K562 (cell line): ENCODE data around the gene NACA2. TPM values are rescaled to one million over a fixed set of nuclear protein-coding genes. Genes with fewer than 3 reads are reported as not detected.

Experiments
- ATAC-seq: fragments of 200-7000 bp; cut with Tn5 transposase; 3 replicates; pipeline ENCODE4 v1.9.1; 2020; ENCODE audit warnings: moderate library complexity
- BruUV-seq: library from RNA; stranded (reverse); fragments of 400-500 nt; replicated peaks from 2 replicates; lab custom pipeline; 2021; lab: Mats Ljungman, UMichigan
- CTCF ChIA-PET: fragments of 300-600 bp; formaldehyde crosslinking; extraction: SDS; loops from one replicate; lab custom pipeline; 2021; ENCODE audit warnings: low intra/inter-chr PET ratio; lab: Yijun Ruan, JAX
- POLR2A ChIA-PET: fragments of 300-600, 350-650 bp; sonication (Branson Sonifier 250); formaldehyde crosslinking; extraction: SDS; loops from one replicate; lab custom pipeline; 2021; ENCODE audit warnings: antibody characterized with exemption, inconsistent platforms; lab: Yijun Ruan, JAX
- DNase-seq, 4 experiments: peaks; one replicate each; pipeline versions ENCODE4 v3.0.0 to v3.0.0-alpha.2; 2011 to 2018; ENCODE audit warnings: low spot score in 3 of 4, mixed read lengths in 3 of 4; ENCODE audit errors: extremely low read depth in 1 of 4
- FAIRE-seq: peaks from 2 replicates; lab custom pipeline; 2011; peaks lifted over from hg19 to GRCh38; lab: Jason Lieb, UNC
- H2AFZ ChIP-seq: 2 replicates; pipeline ENCODE4 v1.6.0; 2011; ENCODE audit warnings: low read depth, low read length, control low read depth, inconsistent platforms
- H3K27ac ChIP-seq: fragments of 200-600 bp; 3 replicates; pipeline ENCODE4 v1.8.0; 2011; ENCODE audit warnings: low read depth, mild to moderate bottlenecking, control low read depth, inconsistent platforms, low read length, moderate library complexity, mixed read lengths; ENCODE audit errors: extremely low read depth
- H3K27me3 ChIP-seq, 2 experiments: fragments of 300-600 bp in 1 of 2; 2 replicates in 1 of 2; 3 replicates in 1 of 2; pipeline versions ENCODE4 v1.6.0 to v1.8.0; 2011; ENCODE audit warnings: inconsistent platforms in 2 of 2, low read length in 2 of 2, mild to moderate bottlenecking in 1 of 2, mixed read lengths in 1 of 2, moderate library complexity in 1 of 2; ENCODE audit not compliant: control insufficient read depth in 2 of 2, insufficient read depth in 2 of 2
- H3K36me3 ChIP-seq: fragments of 300-600 bp; 3 replicates; pipeline ENCODE4 v1.8.0; 2011; ENCODE audit warnings: mild to moderate bottlenecking, low read length, inconsistent platforms; ENCODE audit not compliant: control insufficient read depth, insufficient read depth
- H3K4me1 ChIP-seq, 2 experiments: fragments of 200-600 bp in 1 of 2; replicated peaks in 1 of 2; 2 replicates in 1 of 2; 3 replicates in 1 of 2; pipeline versions ENCODE4 v1.5.1 to v1.8.0; 2011; ENCODE audit warnings: inconsistent platforms in 2 of 2, low read length in 2 of 2, mild to moderate bottlenecking in 1 of 2, mixed read lengths in 1 of 2, moderate library complexity in 1 of 2; ENCODE audit not compliant: control insufficient read depth in 2 of 2, insufficient read depth in 2 of 2
- H3K4me2 ChIP-seq: 2 replicates; pipeline ENCODE4 v1.6.1; 2011; ENCODE audit warnings: low read length, control low read depth, inconsistent platforms, mixed read lengths; ENCODE audit not compliant: insufficient read depth
- H3K4me3 ChIP-seq: fragments of 200-600 bp; sonication (generic), shearing (Covaris generic); 2 replicates; pipeline ENCODE4 v1.5.1; 2016; ENCODE audit warnings: control low read depth, inconsistent platforms
- H3K79me2 ChIP-seq: fragments of 200-600 bp; 3 replicates; pipeline ENCODE4 v1.8.0; 2011; ENCODE audit warnings: low read length, inconsistent platforms; ENCODE audit not compliant: control insufficient read depth, insufficient read depth
- H3K9ac ChIP-seq, 2 experiments: 2 replicates each; pipeline versions ENCODE4 v1.6.0 to v1.6.1; 2011; ENCODE audit warnings: low read depth in 2 of 2, low read length in 2 of 2, control low read depth in 1 of 2, inconsistent platforms in 1 of 2, mild to moderate bottlenecking in 1 of 2, mixed read lengths in 1 of 2; ENCODE audit not compliant: insufficient read depth in 1 of 2
- H3K9me1 ChIP-seq: one replicate; pipeline ENCODE4 v1.6.0; 2011; ENCODE audit warnings: inconsistent platforms, mild to moderate bottlenecking, low read length, moderate library complexity; ENCODE audit not compliant: control insufficient read depth, insufficient read depth
- H3K9me3 ChIP-seq: replicated peaks from 2 replicates; pipeline ENCODE4 v1.5.1; 2011; ENCODE audit warnings: low read depth, low read length, inconsistent platforms; ENCODE audit not compliant: control insufficient read depth, insufficient read depth
- H4K20me1 ChIP-seq: replicated peaks from 2 replicates; pipeline ENCODE4 v1.6.1; 2011; ENCODE audit warnings: low read length, inconsistent platforms, mixed read lengths; ENCODE audit not compliant: control insufficient read depth, insufficient read depth
- ARID2 ChIP-seq: fragments of 450-650 bp; IDR thresholded peaks from 2 replicates; pipeline ENCODE4 v1.6.1; 2017; ENCODE audit warnings: antibody characterized with exemption, mild to moderate bottlenecking
- ATF6 ChIP-seq: sonication (generic); formaldehyde crosslinking; IDR thresholded peaks from 2 replicates; pipeline ENCODE4 v1.4.0; 2020; ENCODE audit warnings: mild to moderate bottlenecking, missing genetic modification reagents
- RFX5 ChIP-seq: IDR thresholded peaks from 2 replicates; pipeline ENCODE4 v1.6.1; 2011; ENCODE audit warnings: low read depth, mild to moderate bottlenecking, improper control_type of control experiment, low read length
- TFE3 ChIP-seq: fragments of 450-650 bp; formaldehyde crosslinking; IDR thresholded peaks from 2 replicates; pipeline ENCODE4 v1.4.0; 2020; ENCODE audit warnings: mild to moderate bottlenecking, mixed read lengths
- ZBTB11 ChIP-seq, 3 experiments: fragments of 200-800 bp in 1 of 3; fragments of 250-450 bp in 1 of 3; fragments of 450-650 bp in 1 of 3; sonication (Bioruptor Pico) in 1 of 3; sonication (Bioruptor generic) in 1 of 3; formaldehyde crosslinking in 1 of 3; IDR thresholded peaks; 2 replicates each; pipeline versions ENCODE4 v1.6.1 to v1.8.0; 2016 to 2022; ENCODE audit warnings: mild to moderate bottlenecking in 2 of 3, missing genetic modification characterization in 2 of 3, missing compliant biosample characterization in 1 of 3, moderate library complexity in 1 of 3
- ZBTB34 ChIP-seq: fragments of 250-450 bp; sonication (Bioruptor Pico); IDR thresholded peaks from 2 replicates; pipeline ENCODE4 v1.8.0; 2021; ENCODE audit warnings: mild to moderate bottlenecking, moderate library complexity
- WGBS: fragments of 100-300 bp; shearing (Covaris generic); methylation state at CpG from one replicate; pipeline ENCODE4 v1.1.6; 2016; ENCODE audit warnings: low coverage, mixed read lengths; ENCODE audit not compliant: insufficient coverage; ENCODE audit errors: missing lambda C conversion rate; 5-methylcytosine and 5-hydroxymethylcytosine counted together
- in situ Hi-C: fragments of 300-500 bp; cut with MboI; formaldehyde crosslinking; loops from 4 replicates; pipeline ENCODE4 v1.15.0; 2018; ENCODE audit warnings: inconsistent platforms, mixed read lengths
- intact Hi-C: fragments of 100-400 bp; cut with micrococcal nuclease; formaldehyde crosslinking; loops from 2 replicates; pipeline ENCODE4 v1.14.2; 2022
- polyA plus RNA-seq, 8 experiments: library from polyadenylated mRNA; depleted of rRNA in 4 of 8; stranded (reverse) in 5 of 8; unstranded in 3 of 8; fragments of >200 nt; fragmentation: Nextera tagmentation in 2 of 8; fragmentation: Illumina TruSeq in 1 of 8; extraction: Ambion mirVana in 2 of 8; extraction: Trizol in 1 of 8; gene quantifications; 2 replicates each; pipeline versions ENCODE4 v1.2.1 to v1.2.3, GENCODE V29; 2011 to 2014; ENCODE audit warnings: inconsistent platforms in 1 of 8, missing spikeins in 1 of 8
- total RNA-seq, 7 experiments: library from RNA; depleted of rRNA in 6 of 7; stranded (reverse); fragments of >200 nt in 6 of 7; fragmentation: Illumina TruSeq in 2 of 7; extraction: Trizol in 2 of 7; gene quantifications; 2 replicates each; pipeline versions ENCODE4 v1.2.1 to v1.2.3, GENCODE V29; 2011 to 2021; ENCODE audit warnings: low replicate concordance in 1 of 7

NACA2 gene
- total and polyA plus RNA-seq, 9 of the 15 experiments (the other 6 are each of a cell fraction or from before 2014, with no cell fraction given) = 0.13 to 0.29 (median 0.23) TPM; not detected in 4

DNA sequence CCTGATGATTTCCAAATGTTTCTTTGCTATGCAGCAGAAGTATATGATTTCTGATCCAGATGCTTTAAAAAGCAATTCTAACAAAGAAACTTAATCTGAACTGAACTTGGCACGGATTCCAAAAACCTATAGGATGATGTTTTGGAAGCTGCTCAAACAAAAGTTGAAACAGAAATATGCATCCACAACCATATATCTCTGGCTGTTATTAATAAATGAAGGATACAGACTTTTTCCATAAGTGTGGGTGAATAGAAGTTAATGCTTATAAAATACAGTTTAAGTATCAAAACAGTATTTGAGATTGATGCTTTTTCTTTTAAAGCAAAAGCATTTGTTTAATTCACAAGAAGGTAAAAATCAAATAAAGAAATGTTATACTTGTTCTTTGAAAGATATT lies 27.9 kb upstream of the NACA2 start:
- H3K79me2 ChIP-seq = no peaks in the 10 kb centered on the region
- intact Hi-C loops (no loop called here), in situ Hi-C loops (no loop called here)
- H3K4me2 ChIP-seq = no peak overlapping the region
- no peaks in the 10 kb centered on the region; a peak in 2 of 5 replicates for H3K4me1 ChIP-seq
- H2AFZ ChIP-seq = no peak overlapping the region
- TF ChIP-seq ARID2 = no peak
- no peak for TF ChIP-seq TFE3 (CRISPR knock-in tag)
- TF ChIP-seq RFX5 = no peak
- TF ChIP-seq ZBTB34 = no peak
- peak in 1 of 3 experiments; percentile 74; a peak in 1 of 6 replicates for TF ChIP-seq ZBTB11 (CRISPR knock-in tag; IDR thresholded peaks at IDR 0.05)
- TF ChIP-seq ATF6 (CRISPR knock-in tag) = no peak
- H3K9me3 ChIP-seq = no peaks in the 10 kb centered on the region; the same call in 1 of the 2 replicates
- DNase-seq (no peak), FAIRE-seq (no peak), ATAC-seq (no peak)
- no peaks in the 10 kb centered on the region for H3K9me1 ChIP-seq
- no peak overlapping the region for H3K27ac ChIP-seq
- BruUV-seq = no TSS peak
- no peaks in the 10 kb centered on the region for H4K20me1 ChIP-seq
- H3K4me3 ChIP-seq = no peak overlapping the region
- no peaks in the 10 kb centered on the region for H3K27me3 ChIP-seq
- POLR2A ChIA-PET = no interaction called here
- 0% methylated on average over 1 of the region's 1 CpG for WGBS
- no peaks in the 10 kb centered on the region for H3K36me3 ChIP-seq
- no peak overlapping the region for H3K9ac ChIP-seq
- CTCF ChIA-PET = no interaction called here
